GM18861 (cell line): ENCODE data around the gene TLL2.

ENCODE experiments used
- ATAC-seq: cut with Tn5 transposase; IDR thresholded peaks from one replicate; pipeline ENCODE4 v1.9.1; 2021; ENCODE audit not compliant: unreplicated experiment

TLL2 gene

GRCh38 chr10:96401036-96401435 is 112.7 kb downstream of the TLL2 start:
- ATAC-seq, result no peak

GRCh38 chr10:96400465-96400864 is 113.3 kb downstream of the TLL2 start:
- ATAC-seq, result no peak

- ATAC-seq, result no peak
Observed at GRCh38 chr10:96397902-96398301, 115.8 kb downstream of the TLL2 start.

- ATAC-seq, result no peak
Observed at GRCh38 chr10:96395931-96396877, 117.5 kb downstream of the TLL2 start.

- no peak for ATAC-seq
Observed at GRCh38 chr10:96390460-96390864, 123.3 kb downstream of the TLL2 start.

- ATAC-seq, result no peak
Observed at GRCh38 chr10:96389785-96390184, 123.9 kb downstream of the TLL2 start.

- no peak for ATAC-seq
Observed at GRCh38 chr10:96387601-96388000, 126.1 kb downstream of the TLL2 start.

- ATAC-seq, result no peak
Observed at GRCh38 chr10:96387161-96387560, 126.6 kb downstream of the TLL2 start.

GRCh38 chr10:96384506-96384905 is 129.2 kb downstream of the TLL2 start:
- ATAC-seq, result no peak

- no peak for ATAC-seq
Observed at GRCh38 chr10:96380821-96381220, 132.9 kb downstream of the TLL2 start.

- no peak for ATAC-seq
Observed at GRCh38 chr10:96379758-96380157, 134.0 kb downstream of the TLL2 start.

- no peak for ATAC-seq
Observed at GRCh38 chr10:96378741-96379140, 135.0 kb downstream of the TLL2 start.

- no peak for ATAC-seq
Observed at GRCh38 chr10:96377816-96378294, 135.9 kb downstream of the TLL2 start.

- ATAC-seq, result peak; percentile 46
Observed at GRCh38 chr10:96376483-96376882, 137.2 kb downstream of the TLL2 start.

GRCh38 chr10:96374985-96375830 is 138.5 kb downstream of the TLL2 start:
- ATAC-seq, result peak; percentile 71

- no peak for ATAC-seq
Observed at GRCh38 chr10:96374639-96374984, 139.1 kb downstream of the TLL2 start.

GRCh38 chr10:96374004-96374403 is 139.7 kb downstream of the TLL2 start:
- no peak for ATAC-seq

GRCh38 chr10:96371356-96371755 is 142.4 kb downstream of the TLL2 start:
- no peak for ATAC-seq

GRCh38 chr10:96370584-96371157 is 143.1 kb downstream of the TLL2 start:
- no peak for ATAC-seq

- ATAC-seq, result no peak
Observed at GRCh38 chr10:96369890-96370583, 143.7 kb downstream of the TLL2 start.

GRCh38 chr10:96368971-96369370 is 144.8 kb downstream of the TLL2 start:
- no peak for ATAC-seq
